GM12878 (cell line): ENCODE results near the gene BTBD1. TPM values are rescaled to one million over a fixed set of nuclear protein-coding genes. Genes with fewer than 3 reads are reported as not detected.

Source experiments
- ATAC-seq: fragments of 200-7000 bp; cut with Tn5 transposase; 3 replicates; pipeline ENCODE4 v1.9.1; 2020; ENCODE audit warnings: mild to moderate bottlenecking, moderate library complexity
- BruUV-seq: library from RNA; stranded (reverse); fragments of 400-500 nt; replicated peaks from 2 replicates; lab custom pipeline; 2021; lab: Mats Ljungman, UMichigan
- CTCF ChIA-PET: fragments of 300-600 bp; sonication (Branson Sonifier 250); formaldehyde crosslinking; extraction: SDS; loops from one replicate; lab custom pipeline; 2021; ENCODE audit warnings: inconsistent platforms; lab: Yijun Ruan, JAX
- POLR2A ChIA-PET: fragments of 350-600 bp; formaldehyde crosslinking; extraction: SDS; loops from one replicate; lab custom pipeline; 2021; ENCODE audit warnings: inconsistent platforms; lab: Charles Lee
- RAD21 ChIA-PET: fragments of 300-600 bp; sonication (Branson Sonifier 250); formaldehyde crosslinking; loops from one replicate; lab custom pipeline; 2023; ENCODE audit warnings: antibody characterized with exemption; ENCODE audit not compliant: unreplicated experiment; lab: Charles Lee
- SMC1A ChIA-PET: fragments of 300-600 bp; sonication (Branson Sonifier 250); formaldehyde crosslinking; loops from one replicate; lab custom pipeline; 2023; ENCODE audit not compliant: unreplicated experiment, uncharacterized antibody; lab: Charles Lee
- DNase-seq: peaks from one replicate; pipeline ENCODE4 v3.0.0-alpha.2; 2011; ENCODE audit warnings: low read depth, low spot score
- FAIRE-seq: peaks from 3 replicates; lab custom pipeline; 2011; peaks lifted over from hg19 to GRCh38; lab: Jason Lieb, UNC
- H2AFZ ChIP-seq: 2 replicates; pipeline ENCODE4 v1.6.0; 2011; ENCODE audit warnings: low read depth, low read length, control low read depth; ENCODE audit not compliant: control insufficient read depth
- H3K27ac ChIP-seq: 2 replicates; pipeline ENCODE4 v1.5.1; 2011; ENCODE audit warnings: control low read depth; ENCODE audit not compliant: control insufficient read depth, insufficient read depth
- H3K27me3 ChIP-seq, 2 experiments: replicated peaks in 1 of 2; 2 replicates each; pipeline versions ENCODE4 v1.6.0 to v1.6.1; 2011; ENCODE audit warnings: low read length in 1 of 2; ENCODE audit not compliant: control insufficient read depth in 2 of 2, insufficient read depth in 2 of 2
- H3K36me3 ChIP-seq, 2 experiments: 2 replicates each; pipeline ENCODE4 v1.5.1; 2011; ENCODE audit warnings: low read length in 1 of 2; ENCODE audit not compliant: control insufficient read depth in 2 of 2, insufficient read depth in 2 of 2
- H3K4me1 ChIP-seq: 2 replicates; pipeline ENCODE4 v1.6.1; 2011; ENCODE audit warnings: mild to moderate bottlenecking, low read length, moderate library complexity, mixed read lengths; ENCODE audit not compliant: control insufficient read depth, insufficient read depth
- H3K4me2 ChIP-seq: 2 replicates; pipeline ENCODE4 v1.6.0; 2011; ENCODE audit warnings: control low read depth; ENCODE audit not compliant: control insufficient read depth, insufficient read depth
- H3K4me3 ChIP-seq: fragments of 200-600 bp; sonication (generic); 2 replicates; pipeline ENCODE4 v1.5.1; 2016
- H3K79me2 ChIP-seq: 2 replicates; pipeline ENCODE4 v1.6.0; 2011; ENCODE audit warnings: low read length; ENCODE audit not compliant: control insufficient read depth, insufficient read depth
- H3K9ac ChIP-seq: 2 replicates; pipeline ENCODE4 v1.8.0; 2011; ENCODE audit warnings: low read length, control low read depth, mixed read lengths; ENCODE audit not compliant: control insufficient read depth, insufficient read depth
- H3K9me3 ChIP-seq: replicated peaks from 3 replicates; pipeline ENCODE4 v1.5.1; 2011; ENCODE audit warnings: mild to moderate bottlenecking, low read length; ENCODE audit not compliant: control insufficient read depth, insufficient read depth
- H4K20me1 ChIP-seq: 2 replicates; pipeline ENCODE4 v1.6.0; 2011; ENCODE audit not compliant: control insufficient read depth, insufficient read depth
- E4F1 ChIP-seq: fragments of 450-650 bp; IDR thresholded peaks from 2 replicates; pipeline ENCODE4 v1.6.1; 2018; ENCODE audit warnings: borderline replicate concordance, mild to moderate bottlenecking; ENCODE audit not compliant: partially characterized antibody
- FOS ChIP-seq: IDR thresholded peaks from 3 replicates; pipeline ENCODE4 v1.6.1; 2011; ENCODE audit warnings: borderline replicate concordance; ENCODE audit not compliant: insufficient read length; ENCODE audit errors: extremely low read depth
- JUNB ChIP-seq: IDR thresholded peaks from 2 replicates; pipeline ENCODE4 v1.6.1; 2016; ENCODE audit warnings: antibody characterized with exemption, mild to moderate bottlenecking
- MXI1 ChIP-seq: fragments of 150-350 bp; IDR thresholded peaks from 2 replicates; pipeline ENCODE4 v1.6.1; 2011; ENCODE audit warnings: low read depth, mild to moderate bottlenecking, inconsistent platforms, low read length, improper control_type of control experiment
- NR2C2 ChIP-seq: IDR thresholded peaks from 2 replicates; pipeline ENCODE4 v1.6.1; 2011; ENCODE audit warnings: borderline replicate concordance, low read depth; ENCODE audit not compliant: control insufficient read depth, insufficient read length
- POLR2A ChIP-seq: IDR thresholded peaks from 2 replicates; pipeline ENCODE4 v1.6.1; 2011; ENCODE audit warnings: low read depth, mild to moderate bottlenecking, low read length
- SKIL ChIP-seq: fragments of 450-650 bp; IDR thresholded peaks from 2 replicates; pipeline ENCODE4 v1.6.1; 2017; ENCODE audit warnings: mild to moderate bottlenecking, low read depth, inconsistent platforms; ENCODE audit not compliant: poor library complexity, severe bottlenecking
- TCF12 ChIP-seq: IDR thresholded peaks from 2 replicates; pipeline ENCODE4 v1.6.1; 2011; ENCODE audit warnings: low read depth, mild to moderate bottlenecking, low read length
- WGBS: methylation state at CpG from one replicate; pipeline ENCODE4 v1.1.6; 2016; ENCODE audit warnings: low lambda C conversion rate; ENCODE audit not compliant: insufficient replicate concordance, insufficient coverage; ENCODE audit errors: missing lambda C conversion rate; 5-methylcytosine and 5-hydroxymethylcytosine counted together
- in situ Hi-C: fragments of 300-500 bp; cut with MboI; formaldehyde crosslinking; loops from 9 replicates; pipeline ENCODE4 v1.14.3; 2018; ENCODE audit warnings: mixed read lengths
- intact Hi-C: fragments of 100-400 bp; cut with micrococcal nuclease; formaldehyde crosslinking; loops from one replicate; pipeline ENCODE4 v1.14.2; 2022; ENCODE audit not compliant: unreplicated experiment
- polyA plus RNA-seq, 11 experiments: library from polyadenylated mRNA; depleted of rRNA in 4 of 11; unstranded in 6 of 11; stranded (reverse) in 5 of 11; fragments of >200 nt; fragmentation: Nextera tagmentation in 4 of 11; fragmentation: Illumina TruSeq in 1 of 11; extraction: Ambion mirVana in 4 of 11; extraction: Trizol in 1 of 11; gene quantifications; 1 replicate in 1 of 11; 2 replicates in 10 of 11; pipeline versions ENCODE4 v1.2.1 to v1.2.3, GENCODE V29; 2011 to 2016; ENCODE audit warnings: inconsistent platforms in 2 of 11, missing spikeins in 2 of 11, low read depth in 1 of 11
- total RNA-seq, 4 experiments: library from RNA; depleted of rRNA in 3 of 4; stranded (reverse); fragments of >200 nt in 3 of 4; fragmentation: Illumina TruSeq in 1 of 4; extraction: Trizol in 1 of 4; gene quantifications; 2 replicates each; pipeline versions ENCODE4 v1.2.1 to v1.2.3, GENCODE V29; 2013 to 2021

The BTBD1 gene
- total and polyA plus RNA-seq, 10 of the 15 experiments (the other 5 are each of a cell fraction or from before 2014, with no cell fraction given) = 17.5 to 90.4 (median 73.1) TPM

GRCh38 chr15:83061680-83062079 lies 5.4 kb downstream of the BTBD1 start:
- no peaks in the 10 kb centered on the region for H3K9me3 ChIP-seq
- POLR2A ChIA-PET = interaction anchor here (0.5 to 0.8 kb wide), 2 partner anchors 12 to 39 kb away, joined by 3 read pairs; no protein-coding TSS in a partner anchor
- H3K79me2 ChIP-seq = peaks cover 97% of the 10 kb centered on the region
- H3K27ac ChIP-seq = peak overlapping the region; percentile 0; the same call in 1 of the 2 replicates
- RAD21 ChIA-PET = interaction anchor here (1.5 kb wide), 1 partner anchor 136 kb away, joined by 4 read pairs; no protein-coding TSS in a partner anchor
- intact Hi-C loops (no loop called here), in situ Hi-C loops (no loop called here)
- ATAC-seq (peak; percentile 4; the same call in 2 of the 3 replicates), FAIRE-seq (no peak), DNase-seq (no peak)
- H3K4me2 ChIP-seq = peak overlapping the region; percentile 96
- peaks cover 21% of the 10 kb centered on the region for H4K20me1 ChIP-seq
- no TSS peak for BruUV-seq
- H3K27me3 ChIP-seq = no peaks in the 10 kb centered on the region
- SMC1A ChIA-PET = interaction anchor here (1.0 to 3.1 kb wide), 4 partner anchors 28 to 186 kb away, joined by 3 to 11 read pairs (median 4); no protein-coding TSS in a partner anchor
- peaks cover 0 to 10% of the 10 kb centered on the region in 2 experiments; a peak in 1 of 4 replicates for H3K36me3 ChIP-seq
- peaks cover 14% of the 10 kb centered on the region for H3K4me1 ChIP-seq
- H3K9ac ChIP-seq = no peak overlapping the region
- TF ChIP-seq TCF12 (no peak), SKIL (no peak), FOS (no peak), NR2C2 (no peak), E4F1 (no peak), MXI1 (no peak), POLR2A (no peak), JUNB (no peak)
- H3K4me3 ChIP-seq = peak overlapping the region; percentile 96
- 69% methylated on average over 2 of the region's 2 CpGs for WGBS
- no peak overlapping the region for H2AFZ ChIP-seq
- CTCF ChIA-PET = interaction anchor here (0.9 to 1.8 kb wide), 4 partner anchors 11 to 147 kb away, joined by 3 to 8 read pairs (median 4); partner anchors contain the start of gene C15orf40
